NCI-H82 treated with DMSO at 0.1 percent for 48 hours (cell line): ENCODE results near the gene CKLF.

Experiments used
- DNase-seq: peaks from one replicate; lab custom pipeline; 2025; ENCODE audit not compliant: unreplicated experiment; lab: John Stamatoyannopoulos, UW

Gene CKLF

GRCh38 chr16:66517586-66518263 lies 34.7 kb upstream of the CKLF start:
- no peak for DNase-seq

GRCh38 chr16:66519482-66520373 lies 32.6 kb upstream of the CKLF start:
- DNase-seq, result no peak

GRCh38 chr16:66520406-66521170 lies 31.8 kb upstream of the CKLF start:
- no peak for DNase-seq

- no peak for DNase-seq
Measured at GRCh38 chr16:66521252-66521713, 31.1 kb upstream of the CKLF start.

- no peak for DNase-seq
Measured at GRCh38 chr16:66521951-66522771, 30.2 kb upstream of the CKLF start.

GRCh38 chr16:66522816-66523590 lies 29.4 kb upstream of the CKLF start:
- no peak for DNase-seq

- DNase-seq, result no peak
Measured at GRCh38 chr16:66523861-66524354, 28.5 kb upstream of the CKLF start.

GRCh38 chr16:66524601-66525164 lies 27.7 kb upstream of the CKLF start:
- no peak for DNase-seq

GRCh38 chr16:66525396-66526180 lies 26.8 kb upstream of the CKLF start:
- DNase-seq, result no peak

- no peak for DNase-seq
Measured at GRCh38 chr16:66528294-66528693, 24.1 kb upstream of the CKLF start.

GRCh38 chr16:66529475-66529874 lies 22.9 kb upstream of the CKLF start:
- DNase-seq, result no peak

GRCh38 chr16:66534376-66534799 lies 18.0 kb upstream of the CKLF start:
- no peak for DNase-seq

GRCh38 chr16:66536525-66536924 lies 15.9 kb upstream of the CKLF start:
- DNase-seq, result no peak

- DNase-seq, result no peak
Measured at GRCh38 chr16:66537236-66537635, 15.1 kb upstream of the CKLF start.

- no peak for DNase-seq
Measured at GRCh38 chr16:66538910-66539309, 13.5 kb upstream of the CKLF start.

- no peak for DNase-seq
Measured at GRCh38 chr16:66539623-66540469, 12.5 kb upstream of the CKLF start.
